Caki2 (cell line): ENCODE data around the gene HSPA14. TPM values are rescaled to one million over a fixed set of nuclear protein-coding genes. Genes with fewer than 3 reads are reported as not detected.
"Not testable (repeated sequence)": the region's sequence is repeated elsewhere in the genome, so short reads cannot be mapped to it uniquely, and the experiment has no call there.

Experiments used
- DNase-seq: peaks from one replicate; pipeline ENCODE4 v3.0.0-alpha.2; 2015; ENCODE audit warnings: low read depth
- in situ Hi-C: cut with HindIII; loops from 2 replicates; pipeline ENCODE4 v1.10.0; 2016; ENCODE audit warnings: low sequenced_read_pairs, low pct_unique_long_range_greater_than_20kb, mixed read lengths
- total RNA-seq: library from RNA; depleted of rRNA; stranded (reverse); fragments of >200 nt; shearing (Covaris generic); gene quantifications from 2 replicates; pipeline ENCODE4 v1.2.3, GENCODE V29; 2014; ENCODE audit warnings: low replicate concordance

HSPA14 gene
- total RNA-seq, 1 experiment from 2014 or later, result 31.6 TPM

GRCh38 chr10:14876764-14877163 lies 38.7 kb downstream of the HSPA14 start:
- in situ Hi-C loops, result no loop called here
- DNase-seq, result no peak

- in situ Hi-C loops, result no loop called here
- DNase-seq, result peak; percentile 97
Measured at GRCh38 chr10:14878266-14879123, 40.4 kb downstream of the HSPA14 start, which contains the start of gene SUV39H2. SUV39H2 (plus strand) TSS chr10:14878866; CDS start chr10:14878889, 23 bp downstream.

GRCh38 chr10:14879124-14879927 lies 41.2 kb downstream of the HSPA14 start:
- in situ Hi-C loops, result no loop called here
- peak; percentile 25 for DNase-seq

GRCh38 chr10:14879928-14880193 lies 41.8 kb downstream of the HSPA14 start:
- DNase-seq, result no peak
- in situ Hi-C loops, result no loop called here

- DNase-seq, result peak; percentile 5
- in situ Hi-C loops, result no loop called here
Measured at GRCh38 chr10:14880229-14880628, 42.1 kb downstream of the HSPA14 start.

GRCh38 chr10:14884082-14884481 lies 46.0 kb downstream of the HSPA14 start:
- no peak for DNase-seq

GRCh38 chr10:14889318-14889717 lies 51.2 kb downstream of the HSPA14 start:
- DNase-seq, result no peak
- in situ Hi-C loops, result no loop called here

More at GRCh38 chr10:14884082-14884481, 46.0 kb downstream of the HSPA14 start:
- in situ Hi-C loops, result no loop called here

GRCh38 chr10:14891151-14891550 lies 53.0 kb downstream of the HSPA14 start:
- in situ Hi-C loops, result no loop called here
- DNase-seq, result no peak

- in situ Hi-C loops, result no loop called here
- DNase-seq, result no peak
Measured at GRCh38 chr10:14904316-14904732, 66.2 kb downstream of the HSPA14 start.

GRCh38 chr10:14904864-14905263 lies 66.8 kb downstream of the HSPA14 start:
- in situ Hi-C loops, result no loop called here
- DNase-seq, result no peak

- DNase-seq, result no peak
- in situ Hi-C loops, result no loop called here
Measured at GRCh38 chr10:14905890-14906289, 67.8 kb downstream of the HSPA14 start.

- in situ Hi-C loops, result no loop called here
- no peak for DNase-seq
Measured at GRCh38 chr10:14906765-14907164, 68.7 kb downstream of the HSPA14 start.

- DNase-seq, in situ Hi-C loops: not testable (repeated sequence)
Measured at GRCh38 chr10:14907591-14907990, 69.5 kb downstream of the HSPA14 start.

- no peak for DNase-seq
- in situ Hi-C loops, result no loop called here
Measured at GRCh38 chr10:14909101-14909500, 71.0 kb downstream of the HSPA14 start.

GRCh38 chr10:14910953-14911352 lies 72.8 kb downstream of the HSPA14 start:
- in situ Hi-C loops, result no loop called here

GRCh38 chr10:14911801-14912200 lies 73.7 kb downstream of the HSPA14 start:
- DNase-seq, result no peak
- in situ Hi-C loops, result no loop called here

More at GRCh38 chr10:14910953-14911352, 72.8 kb downstream of the HSPA14 start:
- no peak for DNase-seq

GRCh38 chr10:14916600-14916999 lies 78.5 kb downstream of the HSPA14 start:
- in situ Hi-C loops, result no loop called here
- DNase-seq, result no peak

GRCh38 chr10:14917827-14918226 lies 79.7 kb downstream of the HSPA14 start:
- in situ Hi-C loops, result no loop called here
- no peak for DNase-seq

- DNase-seq, result no peak
- in situ Hi-C loops, result no loop called here
Measured at GRCh38 chr10:14918964-14919363, 80.9 kb downstream of the HSPA14 start.
